H9 (cell line): ENCODE data around the gene TADA2A. TPM values are rescaled to one million over a fixed set of nuclear protein-coding genes. Genes with fewer than 3 reads are reported as not detected.

Experiments
- DNase-seq: peaks from one replicate; pipeline ENCODE4 v3.0.0-alpha.2; 2017
- H2AFZ ChIP-seq: one replicate; pipeline ENCODE4 v1.6.1; 2013; ENCODE audit warnings: mild to moderate bottlenecking, low read length, control low read depth, moderate library complexity
- H2AK5ac ChIP-seq: 2 replicates; pipeline ENCODE4 v1.6.1; 2013; ENCODE audit warnings: low read length, control low read depth, mixed read lengths; ENCODE audit not compliant: insufficient read length
- H2BK120ac ChIP-seq: one replicate; pipeline ENCODE4 v1.6.1; 2013; ENCODE audit warnings: low read depth, mild to moderate bottlenecking, low read length, control low read depth, inconsistent platforms; ENCODE audit not compliant: poor library complexity, severe bottlenecking
- H2BK12ac ChIP-seq: 2 replicates; pipeline ENCODE4 v1.6.1; 2013; ENCODE audit warnings: low read length, control low read depth, mixed read lengths, low read depth; ENCODE audit not compliant: insufficient read length
- H2BK15ac ChIP-seq: 2 replicates; pipeline ENCODE4 v1.6.1; 2013; ENCODE audit warnings: low read depth, low read length, control low read depth
- H2BK20ac ChIP-seq: one replicate; pipeline ENCODE4 v1.6.1; 2013; ENCODE audit warnings: low read depth, mild to moderate bottlenecking, low read length, control low read depth, inconsistent platforms; ENCODE audit not compliant: poor library complexity, severe bottlenecking
- H2BK5ac ChIP-seq: 2 replicates; pipeline ENCODE4 v1.6.1; 2013; ENCODE audit warnings: low read length, control low read depth, mixed read lengths; ENCODE audit not compliant: insufficient read length
- H3K14ac ChIP-seq: 2 replicates; pipeline ENCODE4 v1.6.1; 2013; ENCODE audit warnings: low read length, control low read depth; ENCODE audit not compliant: insufficient read depth
- H3K18ac ChIP-seq: 2 replicates; pipeline ENCODE4 v1.6.1; 2013; ENCODE audit warnings: low read depth, mild to moderate bottlenecking, mixed read lengths, low read length, control low read depth; ENCODE audit not compliant: insufficient read length
- H3K23ac ChIP-seq: 2 replicates; pipeline ENCODE4 v1.6.1; 2013; ENCODE audit warnings: low read length, control low read depth, mixed read lengths, low read depth; ENCODE audit not compliant: insufficient read length
- H3K23me2 ChIP-seq: 2 replicates; pipeline ENCODE4 v1.6.1; 2013; ENCODE audit warnings: low read depth, mild to moderate bottlenecking, mixed read lengths, low read length, control low read depth; ENCODE audit not compliant: insufficient read length, poor library complexity, severe bottlenecking
- H3K27ac ChIP-seq: 2 replicates; pipeline ENCODE4 v1.5.1; 2013; ENCODE audit warnings: low read length, control low read depth, mixed read lengths, low read depth; ENCODE audit not compliant: insufficient read length
- H3K27me3 ChIP-seq: 2 replicates; pipeline ENCODE4 v1.6.1; 2013; ENCODE audit warnings: low read length, control low read depth, inconsistent platforms; ENCODE audit not compliant: insufficient read depth
- H3K4ac ChIP-seq: 2 replicates; pipeline ENCODE4 v1.6.1; 2013; ENCODE audit warnings: low read depth, mild to moderate bottlenecking, control low read depth, inconsistent platforms, low read length, moderate library complexity
- H3K4me1 ChIP-seq: 2 replicates; pipeline ENCODE4 v1.6.1; 2013; ENCODE audit warnings: low read length, control low read depth, inconsistent platforms; ENCODE audit not compliant: insufficient read depth
- H3K4me2 ChIP-seq: 2 replicates; pipeline ENCODE4 v1.6.1; 2013; ENCODE audit warnings: low read length, control low read depth, mixed read lengths; ENCODE audit not compliant: insufficient read length, insufficient read depth
- H3K56ac ChIP-seq: 2 replicates; pipeline ENCODE4 v1.6.1; 2013; ENCODE audit warnings: low read depth, mild to moderate bottlenecking, mixed read lengths, low read length, control low read depth; ENCODE audit not compliant: insufficient read length
- H3K79me1 ChIP-seq: 2 replicates; pipeline ENCODE4 v1.6.1; 2013; ENCODE audit warnings: low read depth, mild to moderate bottlenecking, moderate library complexity, low read length, control low read depth, inconsistent platforms; ENCODE audit not compliant: insufficient read depth, poor library complexity, severe bottlenecking
- H3K79me2 ChIP-seq: 2 replicates; pipeline ENCODE4 v1.6.1; 2013; ENCODE audit warnings: low read length, control low read depth, inconsistent platforms; ENCODE audit not compliant: insufficient read depth
- H3K9ac ChIP-seq: 2 replicates; pipeline ENCODE4 v1.6.1; 2013; ENCODE audit warnings: low read length, control low read depth, mixed read lengths; ENCODE audit not compliant: insufficient read length; ENCODE audit errors: extremely low read depth
- H3K9me3 ChIP-seq: one replicate; pipeline ENCODE4 v1.6.1; 2013; ENCODE audit warnings: low read depth, low read length, inconsistent platforms; ENCODE audit not compliant: control insufficient read depth
- H3T11ph ChIP-seq: one replicate; pipeline ENCODE4 v1.6.1; 2013; ENCODE audit warnings: mild to moderate bottlenecking, low read length, control low read depth, inconsistent platforms
- H4K20me1 ChIP-seq: one replicate; pipeline ENCODE4 v1.6.1; 2013; ENCODE audit not compliant: control insufficient read depth, insufficient read length, insufficient read depth
- H4K5ac ChIP-seq: 2 replicates; pipeline ENCODE4 v1.6.1; 2013; ENCODE audit warnings: low read depth, mild to moderate bottlenecking, mixed read lengths, low read length, control low read depth; ENCODE audit not compliant: insufficient read length
- H4K8ac ChIP-seq: replicated peaks from 2 replicates; pipeline ENCODE4 v1.6.1; 2013; ENCODE audit warnings: low read length, control low read depth, mixed read lengths, low read depth; ENCODE audit not compliant: insufficient read length
- H4K91ac ChIP-seq: 2 replicates; pipeline ENCODE4 v1.6.1; 2013; ENCODE audit warnings: low read depth, mild to moderate bottlenecking, moderate library complexity, mixed read lengths, low read length, control low read depth; ENCODE audit not compliant: insufficient read length
- H3K27ac Mint-ChIP-seq, 3 experiments: 2 replicates in 2 of 3; 3 replicates in 1 of 3; pipeline ENCODE4 v1.8.0; 2020 to 2021; ENCODE audit warnings: mixed read lengths in 3 of 3, mild to moderate bottlenecking in 1 of 3, moderate library complexity in 1 of 3
- H3K27me3 Mint-ChIP-seq: 2 replicates; pipeline ENCODE4 v1.8.0; 2021; ENCODE audit warnings: low read depth, mild to moderate bottlenecking, moderate library complexity, mixed read lengths
- H3K36me3 Mint-ChIP-seq, 3 experiments: 2 replicates in 2 of 3; 3 replicates in 1 of 3; pipeline ENCODE4 v1.8.0; 2020 to 2021; ENCODE audit warnings: low read depth in 3 of 3, mixed read lengths in 3 of 3; ENCODE audit not compliant: insufficient read depth in 1 of 3
- H3K4me1 Mint-ChIP-seq, 2 experiments: 2 replicates each; pipeline ENCODE4 v1.8.0; 2020; ENCODE audit warnings: mixed read lengths in 2 of 2
- H3K4me3 Mint-ChIP-seq, 2 experiments: 2 replicates in 1 of 2; 3 replicates in 1 of 2; pipeline ENCODE4 v1.8.0; 2020 to 2021; ENCODE audit warnings: mild to moderate bottlenecking in 2 of 2, mixed read lengths in 2 of 2, moderate library complexity in 1 of 2
- H3K9me3 Mint-ChIP-seq, 2 experiments: 2 replicates in 1 of 2; 3 replicates in 1 of 2; pipeline ENCODE4 v1.8.0; 2020; ENCODE audit warnings: mild to moderate bottlenecking in 2 of 2, mixed read lengths in 2 of 2, moderate library complexity in 1 of 2
- CTCF ChIP-seq: fragments of 200-600 bp; sonication (generic); conservative IDR thresholded peaks from 3 replicates; pipeline ENCODE4 v1.8.0; 2021; ENCODE audit warnings: antibody characterized with exemption, mild to moderate bottlenecking
- WGBS: extraction: QIAGEN DNeasy Blood & Tissue Kit; methylation state at CpG from one replicate; pipeline ENCODE4 v1.1.7; 2013; ENCODE audit warnings: missing lambda C conversion rate, low lambda C conversion rate, mixed read lengths; ENCODE audit not compliant: insufficient read length; ENCODE audit errors: extremely low coverage; 5-methylcytosine and 5-hydroxymethylcytosine counted together
- total RNA-seq: library from RNA; stranded (reverse); gene quantifications from 2 replicates; pipeline ENCODE4 v1.2.1, GENCODE V29; 2021

The TADA2A gene
- total RNA-seq, 1 experiment from 2014 or later: 20.9 TPM

- TF ChIP-seq CTCF: no peak
- H2AFZ ChIP-seq: no peak overlapping the region
- no peak overlapping the region for H3K27ac ChIP-seq
- no peak overlapping the region for H2BK120ac ChIP-seq
- H3K79me2 ChIP-seq: peaks cover 4% of the 10 kb centered on the region; the same call in 1 of the 2 replicates
- no peak overlapping the region for H3K4me2 ChIP-seq
- no peaks in the 10 kb centered on the region for H3K9me3 ChIP-seq
- H2BK12ac ChIP-seq: no peak overlapping the region
- Mint-ChIP-seq H3K27ac (no peak overlapping the region), H3K9me3 (no peaks in the 10 kb centered on the region; a peak in 2 of 5 replicates), H3K4me3 (no peak overlapping the region), H3K4me1 (peaks cover 45 to 46% of the 10 kb centered on the region in 2 experiments), H3K27me3 (peaks cover 12% of the 10 kb centered on the region), H3K36me3 (peaks cover 0 to 3% (median 0%) of the 10 kb centered on the region in 3 experiments; a peak in 3 of 7 replicates)
- H4K8ac ChIP-seq: no peak overlapping the region
- no peak overlapping the region for H3K9ac ChIP-seq
- no peak overlapping the region for H3K4ac ChIP-seq
- H3K23me2 ChIP-seq: peaks cover 17% of the 10 kb centered on the region
- WGBS: no CpG with 5 or more reads among the region's 4 CpGs
- no peak overlapping the region for H3K56ac ChIP-seq
- no peak overlapping the region for H3K23ac ChIP-seq
- no peak overlapping the region for H4K5ac ChIP-seq
- H4K91ac ChIP-seq: no peak overlapping the region
- peaks cover 11% of the 10 kb centered on the region for H3K4me1 ChIP-seq
- no peak overlapping the region for H2AK5ac ChIP-seq
- no peak overlapping the region for H2BK15ac ChIP-seq
- no peaks in the 10 kb centered on the region for H4K20me1 ChIP-seq
- H2BK5ac ChIP-seq: no peak overlapping the region
- H3K27me3 ChIP-seq: no peaks in the 10 kb centered on the region
- H3K14ac ChIP-seq: no peak overlapping the region
- DNase-seq: no peak
- H3T11ph ChIP-seq: no peak overlapping the region
- no peak overlapping the region for H2BK20ac ChIP-seq
- peaks cover 2% of the 10 kb centered on the region for H3K79me1 ChIP-seq
- no peak overlapping the region for H3K18ac ChIP-seq
These were observed 85.5 kb downstream of the TADA2A start for GRCh38 chr17:37492167-37492566.
